NCI-H2171 treated with DMSO at 0.1 percent for 48 hours (cell line): ENCODE data around the gene ADAM12.
"Not testable (repeated sequence)": the region's sequence is repeated elsewhere in the genome, so short reads cannot be mapped to it uniquely, and the experiment has no call there.

Experiments used
- DNase-seq: peaks from one replicate; lab custom pipeline; 2025; lab: John Stamatoyannopoulos, UW

Gene ADAM12

DNA sequence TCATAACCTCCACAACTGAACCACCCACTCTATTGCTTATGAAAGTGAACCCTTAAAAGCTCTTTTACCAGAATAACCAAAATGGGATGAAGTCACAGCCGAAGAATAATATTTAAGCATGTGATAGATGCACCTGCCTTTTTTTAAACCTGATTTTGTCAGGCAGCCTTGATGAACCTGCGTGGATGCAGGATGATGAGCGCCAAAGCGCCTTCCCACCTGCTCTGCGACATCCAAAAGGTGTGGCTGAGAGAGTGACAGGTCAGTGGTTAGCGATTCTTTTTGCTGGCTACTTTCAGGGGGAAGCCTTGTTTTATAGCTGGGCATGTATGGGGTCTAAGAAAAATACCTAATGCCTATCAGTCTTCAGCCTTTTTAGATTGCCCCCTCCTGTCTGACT is 334.1 kb downstream of the ADAM12 start:
- no peak for DNase-seq

DNA sequence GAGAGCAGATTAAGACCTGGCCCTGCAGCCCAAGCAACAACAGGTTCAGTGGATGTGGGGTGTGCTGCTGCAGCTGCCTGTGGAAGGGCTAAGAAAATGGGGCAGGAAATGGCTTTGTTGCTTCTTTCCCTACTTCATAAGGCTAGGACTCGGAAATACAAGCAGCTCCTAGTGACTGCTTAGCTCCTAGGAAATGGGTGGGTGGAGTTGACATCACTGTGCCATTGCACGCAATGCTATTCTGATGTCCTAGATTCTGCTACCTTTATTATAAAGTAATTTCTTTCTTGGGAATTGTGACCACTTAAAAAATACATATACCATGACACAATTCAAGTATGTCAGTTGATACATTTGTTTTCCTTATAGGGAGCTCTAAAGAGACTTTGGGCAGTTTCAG is 336.1 kb downstream of the ADAM12 start:
- DNase-seq, result no peak

DNA sequence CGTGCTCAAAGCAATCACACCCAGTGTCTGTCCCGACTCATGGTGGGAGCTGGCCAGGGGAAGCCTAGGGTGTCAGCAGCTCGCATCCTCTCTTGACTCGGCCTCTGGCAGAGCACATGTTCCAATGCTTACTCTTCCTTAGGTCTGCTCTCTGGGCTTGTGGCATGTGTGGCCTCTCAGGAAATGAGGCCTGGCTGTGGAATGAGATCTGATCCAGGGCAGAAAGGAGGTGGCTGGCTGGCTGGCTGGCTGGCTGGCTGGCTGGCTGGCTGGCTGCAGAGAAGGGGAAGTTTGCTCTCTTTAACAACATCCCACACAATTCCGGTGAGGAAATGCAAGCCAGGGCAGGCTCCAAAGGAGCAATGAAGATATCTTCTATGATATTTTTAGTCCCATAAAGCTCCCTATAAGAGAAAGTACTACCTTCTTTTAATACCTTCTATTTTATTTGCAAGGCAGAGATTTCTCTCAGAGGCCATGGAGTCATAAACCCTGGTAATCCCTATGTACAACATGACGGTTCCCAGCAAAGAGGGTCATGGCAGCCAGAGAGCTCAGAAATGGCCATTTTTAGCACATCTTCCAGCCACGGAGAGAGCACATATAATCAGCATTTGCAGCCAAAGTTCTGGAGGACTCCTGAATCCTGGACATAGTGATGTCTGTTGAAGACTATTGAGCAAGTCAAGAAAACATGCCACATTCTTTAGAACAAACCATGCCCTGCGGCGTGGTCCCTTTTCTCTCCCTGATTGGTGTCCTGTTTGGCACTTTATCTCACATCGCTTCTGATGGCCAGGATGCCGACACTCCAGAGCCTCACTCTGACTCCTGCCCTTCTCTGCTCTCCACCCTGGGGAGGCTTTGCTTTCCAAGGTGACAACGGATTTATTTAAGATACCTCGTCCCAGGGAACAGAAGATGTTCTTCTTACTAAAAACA is 338.2 kb downstream of the ADAM12 start:
- DNase-seq, result no peak

DNA sequence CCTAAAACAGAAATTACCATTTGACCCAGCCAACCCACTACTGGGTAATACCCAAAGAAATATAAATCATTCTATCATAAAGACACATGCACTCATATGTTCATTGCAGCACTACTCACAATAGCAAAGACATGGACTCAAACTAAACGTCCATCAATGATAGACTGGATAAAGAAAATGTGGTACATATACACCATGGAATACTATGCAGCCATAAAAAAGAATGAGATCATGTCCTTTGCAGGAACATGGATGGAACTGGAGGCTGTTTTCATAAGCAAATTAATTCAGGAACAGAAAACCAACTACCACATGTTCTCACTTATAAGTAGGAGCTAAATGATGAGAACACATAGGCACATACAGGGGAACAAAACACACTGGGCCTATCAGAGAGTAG is 340.5 kb downstream of the ADAM12 start:
- not testable (repeated sequence) for DNase-seq

GRCh38 chr10:126046831-126047230 is 341.4 kb downstream of the ADAM12 start:
- DNase-seq, result peak; percentile 49

- no peak for DNase-seq
These were observed 342.4 kb downstream of the ADAM12 start for GRCh38 chr10:126045861-126046260.

- DNase-seq, result no peak
These were observed 344.9 kb downstream of the ADAM12 start for GRCh38 chr10:126043389-126043788.

DNA sequence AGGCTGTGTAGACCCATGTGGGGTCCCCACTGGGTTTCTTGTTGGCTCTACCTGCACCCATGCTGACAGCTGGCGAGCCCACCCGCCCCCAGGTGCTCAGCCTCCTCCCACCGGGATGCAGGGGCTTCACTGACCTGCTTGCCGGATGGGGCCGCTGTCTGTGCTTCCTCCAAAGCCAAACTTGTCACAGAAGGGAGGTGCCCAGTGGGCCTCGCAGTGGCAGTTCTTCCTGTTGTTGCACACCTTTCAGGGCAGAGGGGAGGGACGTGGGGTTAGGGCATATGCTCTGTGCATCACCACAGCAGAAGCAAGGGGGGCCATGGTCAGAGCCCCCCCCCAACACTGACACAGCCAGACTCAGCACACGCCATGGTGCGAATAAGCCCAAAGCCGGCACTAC is 345.4 kb downstream of the ADAM12 start:
- no peak for DNase-seq

GRCh38 chr10:126042354-126042753 is 345.9 kb downstream of the ADAM12 start:
- DNase-seq, result no peak

DNA sequence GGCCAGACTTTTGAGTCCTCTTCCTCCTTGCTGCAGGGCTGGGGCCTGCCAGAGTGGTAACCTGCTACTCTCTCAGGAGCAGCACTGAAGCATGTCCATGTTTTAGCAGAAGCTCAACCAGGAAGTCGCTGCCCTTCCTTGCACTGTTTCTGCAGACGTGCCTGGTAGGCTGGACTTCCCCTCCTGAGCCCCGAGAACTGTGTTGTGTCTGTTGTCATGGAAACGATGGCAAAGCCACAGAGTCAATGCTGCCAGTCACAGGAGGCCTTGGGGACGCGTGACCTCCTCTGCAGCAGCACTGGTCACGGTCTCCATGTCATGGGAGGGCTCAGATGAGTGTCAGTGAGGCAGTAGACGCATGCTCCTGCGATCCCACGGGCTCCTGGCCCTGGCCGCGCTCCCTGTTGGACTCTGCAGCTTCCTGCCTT is 346.5 kb downstream of the ADAM12 start:
- no peak for DNase-seq

DNA sequence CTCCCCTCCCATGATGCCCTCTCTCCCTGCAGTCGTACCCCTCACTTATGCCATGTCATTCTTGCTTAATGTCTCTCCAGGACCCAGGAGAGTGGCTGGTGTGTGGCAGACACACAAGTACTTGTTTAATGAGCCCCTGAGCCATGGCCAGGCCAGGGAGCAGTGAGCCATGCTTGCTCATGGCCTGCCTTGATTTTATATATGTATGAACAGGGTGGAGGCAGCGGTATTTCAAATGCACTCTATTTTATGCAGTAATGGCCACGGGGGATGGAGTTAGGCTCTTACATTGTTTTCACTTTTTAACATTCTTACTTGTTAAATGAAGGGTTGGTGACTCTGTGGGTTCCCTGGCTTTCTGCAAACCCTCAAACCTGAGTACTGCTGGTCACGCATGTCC is 347.2 kb downstream of the ADAM12 start:
- DNase-seq, result no peak

DNA sequence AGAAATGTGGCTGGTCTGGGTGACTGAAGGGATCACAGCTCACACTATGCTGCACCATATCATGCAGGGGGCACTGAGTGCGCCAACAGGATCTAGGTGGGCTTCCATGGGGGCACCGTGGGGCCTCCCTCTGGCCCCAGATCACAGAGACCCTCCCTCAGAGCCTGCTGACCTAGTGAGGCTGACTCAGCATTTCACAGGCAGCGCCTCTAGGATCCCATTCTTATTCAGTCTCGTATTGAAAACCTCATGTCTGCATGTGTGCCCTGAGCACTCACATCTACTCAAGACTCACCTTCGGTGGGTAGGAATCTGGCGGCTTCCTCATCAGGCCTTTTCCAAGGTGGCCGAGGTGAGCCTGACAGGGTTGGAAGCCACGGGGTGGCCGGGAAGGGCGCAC is 350.3 kb downstream of the ADAM12 start:
- DNase-seq, result no peak

- DNase-seq, result no peak
These were observed 351.8 kb downstream of the ADAM12 start for GRCh38 chr10:126036515-126036914.

- no peak for DNase-seq
These were observed 353.7 kb downstream of the ADAM12 start for GRCh38 chr10:126034586-126034985.

GRCh38 chr10:126029999-126030398 is 358.3 kb downstream of the ADAM12 start:
- no peak for DNase-seq

DNA sequence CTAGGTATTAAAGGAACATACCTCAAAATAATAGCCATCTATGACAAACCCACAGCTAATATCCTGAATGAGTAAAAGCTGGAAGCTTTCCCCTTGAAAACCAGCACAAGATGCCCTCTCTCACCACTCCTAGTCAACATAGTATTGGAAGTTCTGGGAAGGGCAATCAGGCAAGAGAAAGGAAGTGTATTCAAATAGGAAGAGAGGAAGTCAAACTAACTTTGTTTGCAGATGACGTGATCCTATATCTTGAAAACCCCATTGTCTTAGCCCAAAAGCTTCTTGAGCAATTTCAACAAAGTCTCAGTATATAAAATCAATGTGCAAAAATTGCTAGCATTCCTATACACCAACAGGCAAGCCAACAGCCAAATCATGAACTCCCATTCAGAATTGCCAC is 360.6 kb downstream of the ADAM12 start:
- DNase-seq, result no peak

DNA sequence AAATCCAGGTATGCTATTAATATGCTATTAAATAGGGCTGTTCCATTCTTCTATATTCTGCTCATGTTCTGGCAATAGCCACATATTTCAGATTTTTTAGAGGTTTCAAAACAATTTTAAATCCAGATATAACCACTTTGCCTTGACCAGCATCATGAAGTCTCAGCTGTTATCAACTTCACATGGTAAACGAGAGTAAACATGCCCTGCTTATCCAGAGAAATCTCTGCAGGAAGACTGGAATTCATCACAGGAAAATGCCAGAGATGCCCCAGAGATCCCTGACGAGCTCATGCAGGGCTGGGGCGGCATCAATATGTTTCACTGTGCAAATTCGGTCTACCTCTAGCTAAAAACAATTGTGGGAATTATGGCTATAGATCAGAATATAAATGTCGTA is 365.4 kb downstream of the ADAM12 start:
- no peak for DNase-seq

GRCh38 chr10:126021833-126022500 is 366.3 kb downstream of the ADAM12 start:
- DNase-seq, result no peak

GRCh38 chr10:126017961-126018560 is 370.2 kb downstream of the ADAM12 start:
- DNase-seq, result no peak

- no peak for DNase-seq
These were observed 371.4 kb downstream of the ADAM12 start for GRCh38 chr10:126016882-126017281.

GRCh38 chr10:126016156-126016805 is 372.0 kb downstream of the ADAM12 start:
- no peak for DNase-seq

DNA sequence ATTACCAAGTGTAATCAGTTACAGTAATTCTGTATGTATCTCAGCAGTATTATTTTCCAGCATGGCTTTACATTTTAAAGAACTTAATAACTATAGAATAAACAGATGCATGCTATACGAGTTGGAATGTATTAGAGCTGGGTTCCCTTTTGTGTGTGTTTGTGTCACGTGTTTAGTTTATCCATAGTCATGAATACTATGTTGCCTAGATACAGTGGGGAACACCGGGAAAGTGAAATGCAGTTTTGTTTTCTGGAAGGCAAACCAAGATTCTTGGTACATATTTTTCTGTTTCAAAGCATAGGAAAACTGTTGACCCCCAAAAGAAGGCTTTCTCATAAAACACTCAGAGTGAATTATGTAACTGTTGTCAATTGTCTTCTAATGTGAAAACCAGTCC is 372.9 kb downstream of the ADAM12 start:
- no peak for DNase-seq
